Left ventricle myocardium inferior (tissue), 1 donor: ENCODE results near the gene DNAAF8. TPM values are rescaled to one million over a fixed set of nuclear protein-coding genes. Genes with fewer than 3 reads are reported as not detected.

Source experiments
- DNase-seq: peaks from one replicate; pipeline ENCODE4 v3.0.0-alpha.2; 2020
- H3K27ac ChIP-seq: fragments of 200-600 bp; replicated peaks from 2 replicates; pipeline ENCODE4 v1.8.0; 2021
- H3K27me3 ChIP-seq: fragments of 200-600 bp; 2 replicates; pipeline ENCODE4 v1.8.0; 2021; ENCODE audit warnings: low read depth
- H3K36me3 ChIP-seq: fragments of 200-600 bp; 2 replicates; pipeline ENCODE4 v1.8.0; 2021
- H3K4me1 ChIP-seq: fragments of 200-600 bp; 2 replicates; pipeline ENCODE4 v1.8.0; 2021
- H3K4me3 ChIP-seq: fragments of 200-600 bp; 2 replicates; pipeline ENCODE4 v1.8.0; 2021; ENCODE audit warnings: mild to moderate bottlenecking, moderate library complexity
- H3K9me3 ChIP-seq: fragments of 200-600 bp; replicated peaks from 2 replicates; pipeline ENCODE4 v1.8.0; 2021
- intact Hi-C: fragments of 100-400 bp; cut with micrococcal nuclease; formaldehyde crosslinking; loops from one replicate; pipeline ENCODE4 v1.11.0; 2022
- total RNA-seq: library from RNA; stranded (reverse); fragmentation: NEBNext Ultra II Directional; extraction: Animal tissue kit (Norgen Biotek cat#: 25700); gene quantifications from one replicate; pipeline ENCODE4 v1.2.1, GENCODE V29; 2021
- TF ChIP-seq, protein P1 (sequence below): fragments of 200-600 bp; IDR thresholded peaks from 2 replicates; pipeline ENCODE4 v1.8.0; 2021; ENCODE audit warnings: antibody characterized with exemption, mild to moderate bottlenecking, borderline replicate concordance
- donor health status: DM: no; HTN: yes; CAD: no; lungs with severe emphysema.

The DNAAF8 gene
- total RNA-seq, 1 donor from 2014 or later = 0.77 TPM

DNA sequence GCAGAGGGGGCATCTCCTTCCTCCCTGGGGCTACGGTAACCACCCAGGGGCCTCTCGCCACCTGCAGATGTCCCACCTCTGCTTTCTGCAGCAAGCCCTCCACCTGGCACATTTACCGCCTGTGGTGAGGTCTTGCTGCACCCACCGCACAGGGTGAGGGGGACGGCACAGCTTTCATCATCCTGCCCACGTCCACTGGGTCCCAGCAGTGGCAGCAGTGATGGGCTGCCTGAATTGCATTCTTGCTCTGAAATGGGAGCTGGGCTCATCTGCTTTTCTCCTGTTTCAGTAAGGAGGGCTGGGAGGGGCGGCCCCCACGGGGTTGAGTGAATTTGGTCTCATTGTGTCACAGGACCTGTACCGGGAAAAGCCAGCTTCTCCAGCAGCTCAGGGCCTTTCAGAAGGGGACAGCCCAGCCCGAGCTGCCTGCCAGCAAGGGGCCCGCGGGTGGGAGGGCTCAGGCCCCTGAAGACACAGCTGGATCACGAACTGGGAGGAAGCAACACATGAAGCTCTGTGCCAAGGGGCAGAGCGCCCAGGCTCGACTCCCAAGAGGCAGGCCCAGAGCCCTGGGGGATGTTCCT lies 12.7 kb downstream of the DNAAF8 start:
- TF ChIP-seq, protein P1, sequence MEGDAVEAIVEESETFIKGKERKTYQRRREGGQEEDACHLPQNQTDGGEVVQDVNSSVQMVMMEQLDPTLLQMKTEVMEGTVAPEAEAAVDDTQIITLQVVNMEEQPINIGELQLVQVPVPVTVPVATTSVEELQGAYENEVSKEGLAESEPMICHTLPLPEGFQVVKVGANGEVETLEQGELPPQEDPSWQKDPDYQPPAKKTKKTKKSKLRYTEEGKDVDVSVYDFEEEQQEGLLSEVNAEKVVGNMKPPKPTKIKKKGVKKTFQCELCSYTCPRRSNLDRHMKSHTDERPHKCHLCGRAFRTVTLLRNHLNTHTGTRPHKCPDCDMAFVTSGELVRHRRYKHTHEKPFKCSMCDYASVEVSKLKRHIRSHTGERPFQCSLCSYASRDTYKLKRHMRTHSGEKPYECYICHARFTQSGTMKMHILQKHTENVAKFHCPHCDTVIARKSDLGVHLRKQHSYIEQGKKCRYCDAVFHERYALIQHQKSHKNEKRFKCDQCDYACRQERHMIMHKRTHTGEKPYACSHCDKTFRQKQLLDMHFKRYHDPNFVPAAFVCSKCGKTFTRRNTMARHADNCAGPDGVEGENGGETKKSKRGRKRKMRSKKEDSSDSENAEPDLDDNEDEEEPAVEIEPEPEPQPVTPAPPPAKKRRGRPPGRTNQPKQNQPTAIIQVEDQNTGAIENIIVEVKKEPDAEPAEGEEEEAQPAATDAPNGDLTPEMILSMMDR = no peak
- DNase-seq = no peak
- intact Hi-C loops = no loop called here
- no peak overlapping the region for H3K27ac ChIP-seq
- peaks cover 33% of the 10 kb centered on the region for H3K36me3 ChIP-seq
- no peaks in the 10 kb centered on the region for H3K9me3 ChIP-seq
- H3K27me3 ChIP-seq = no peaks in the 10 kb centered on the region
- H3K4me3 ChIP-seq = no peak overlapping the region
- H3K4me1 ChIP-seq = peaks cover 11% of the 10 kb centered on the region

DNA sequence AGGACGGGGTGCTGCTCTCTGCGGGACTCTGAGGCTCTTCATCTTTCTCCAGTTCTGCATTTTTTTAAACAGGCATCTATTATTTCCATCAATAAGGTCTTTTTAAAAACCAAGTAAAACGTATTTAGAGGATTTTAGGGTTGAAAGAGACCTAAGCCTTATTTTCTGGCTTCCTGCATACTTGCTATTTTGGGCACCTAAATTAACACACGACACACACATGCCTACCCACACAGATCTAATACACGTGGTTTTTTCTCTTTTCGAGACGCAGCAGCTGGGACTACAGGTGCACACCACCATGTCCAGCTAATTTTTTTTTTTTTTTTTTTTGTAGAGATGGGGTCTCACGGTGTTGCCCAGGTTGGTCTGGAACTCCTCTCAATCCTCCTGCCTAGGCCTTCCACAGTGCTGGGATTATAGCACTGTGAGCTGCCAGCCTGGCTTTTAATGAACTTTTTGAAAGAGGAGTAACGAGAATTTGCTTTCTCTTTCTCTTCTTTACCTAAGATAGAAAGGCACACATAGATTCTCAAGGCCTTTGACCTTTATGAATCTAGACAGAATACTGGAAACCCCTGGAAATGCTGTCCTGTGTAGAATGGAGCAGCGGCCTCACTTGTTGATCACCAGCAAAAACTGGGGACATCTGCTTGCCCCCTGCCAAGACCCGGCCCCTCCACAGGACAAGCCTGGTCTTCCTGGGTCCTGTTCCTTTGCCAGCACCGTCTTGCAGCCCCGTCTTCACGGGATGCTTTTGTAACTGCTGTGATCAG lies 13.8 kb downstream of the DNAAF8 start:
- TF ChIP-seq, protein P1 = no peak
- no peak overlapping the region for H3K27ac ChIP-seq
- H3K27me3 ChIP-seq = no peaks in the 10 kb centered on the region
- no peaks in the 10 kb centered on the region for H3K9me3 ChIP-seq
- H3K4me1 ChIP-seq = peaks cover 6% of the 10 kb centered on the region
- H3K36me3 ChIP-seq = peaks cover 43% of the 10 kb centered on the region
- DNase-seq = no peak
- intact Hi-C loops = no loop called here
- H3K4me3 ChIP-seq = no peak overlapping the region

DNA sequence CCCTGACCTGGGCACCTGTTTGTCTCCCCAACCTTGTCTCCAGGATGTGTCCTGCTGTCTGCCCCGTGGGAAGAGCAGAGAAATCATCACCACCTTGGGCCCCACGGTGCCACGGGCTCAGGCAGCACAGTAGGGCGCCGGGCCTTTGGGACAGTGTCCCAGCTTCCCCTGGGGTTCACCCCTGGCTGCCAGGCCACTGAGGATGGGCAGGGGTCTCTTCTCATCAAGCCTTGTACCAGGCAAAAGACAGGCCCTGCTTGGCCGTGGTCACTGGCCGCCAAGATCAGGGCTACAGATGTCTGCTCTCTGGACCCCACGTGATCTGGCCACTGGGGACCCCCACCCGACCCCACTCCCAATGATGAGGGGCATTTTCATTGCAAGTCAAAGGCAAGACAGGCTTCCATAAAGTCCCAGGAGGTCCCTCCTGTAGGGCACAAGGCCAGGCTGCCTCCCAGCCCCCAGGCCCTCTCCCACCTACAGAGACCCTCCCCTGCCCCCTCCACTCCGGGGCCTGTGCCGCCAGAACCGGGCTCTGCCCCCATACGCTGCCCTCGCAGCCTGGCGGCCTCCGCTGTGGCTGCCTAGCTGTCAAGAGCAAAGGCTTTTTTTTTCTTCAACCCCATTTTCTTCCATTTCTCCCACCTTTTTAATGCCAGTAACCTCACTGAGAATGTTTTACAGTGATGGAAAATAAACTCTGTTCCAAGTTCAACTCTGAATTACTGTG lies 14.5 kb downstream of the DNAAF8 start:
- no peak for DNase-seq
- peaks cover 51% of the 10 kb centered on the region for H3K36me3 ChIP-seq

DNA sequence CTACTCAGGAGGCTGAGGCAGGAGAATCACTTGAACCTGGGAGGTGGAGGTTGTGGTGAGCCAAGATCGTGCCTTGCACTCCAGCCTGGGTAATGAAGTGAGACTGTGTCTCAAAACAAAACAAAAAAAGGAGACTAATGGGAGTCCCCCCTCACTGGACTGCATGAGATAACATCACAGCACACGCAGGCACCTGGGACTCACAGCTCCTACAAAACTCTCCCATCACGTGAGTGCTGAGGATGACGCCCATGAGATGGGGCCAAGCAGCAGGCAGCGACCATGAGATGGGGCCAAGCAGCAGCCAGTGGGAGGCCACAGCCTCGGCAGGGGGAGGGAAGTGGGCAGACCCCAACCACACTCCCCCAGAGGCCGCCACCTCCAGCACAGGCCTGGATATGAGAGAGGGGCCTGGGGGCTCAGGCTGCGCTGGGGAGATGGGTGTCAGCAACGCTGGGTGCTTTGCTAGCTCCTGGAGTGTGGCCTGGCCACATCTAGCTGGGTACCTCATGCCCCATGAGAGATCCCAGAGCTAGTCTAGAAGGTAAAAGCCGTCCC lies 15.4 kb downstream of the DNAAF8 start:
- TF ChIP-seq, protein P1 = no peak
- Histone ChIP-seq H3K36me3 (peaks cover 60% of the 10 kb centered on the region), H3K4me1 (no peaks in the 10 kb centered on the region), H3K27me3 (no peaks in the 10 kb centered on the region), H3K9me3 (peaks cover under 1% of the 10 kb centered on the region), H3K27ac (no peak overlapping the region), H3K4me3 (no peak overlapping the region)
- DNase-seq = no peak
- intact Hi-C loops = no loop called here

More for the DNA sequence above, 14.5 kb downstream of the DNAAF8 start:
- H3K27me3 ChIP-seq = no peaks in the 10 kb centered on the region
- TF ChIP-seq, protein P1 = no peak
- intact Hi-C loops = no loop called here
- H3K4me3 ChIP-seq = no peak overlapping the region
- H3K27ac ChIP-seq = no peak overlapping the region
- no peaks in the 10 kb centered on the region for H3K4me1 ChIP-seq
- H3K9me3 ChIP-seq = no peaks in the 10 kb centered on the region

DNA sequence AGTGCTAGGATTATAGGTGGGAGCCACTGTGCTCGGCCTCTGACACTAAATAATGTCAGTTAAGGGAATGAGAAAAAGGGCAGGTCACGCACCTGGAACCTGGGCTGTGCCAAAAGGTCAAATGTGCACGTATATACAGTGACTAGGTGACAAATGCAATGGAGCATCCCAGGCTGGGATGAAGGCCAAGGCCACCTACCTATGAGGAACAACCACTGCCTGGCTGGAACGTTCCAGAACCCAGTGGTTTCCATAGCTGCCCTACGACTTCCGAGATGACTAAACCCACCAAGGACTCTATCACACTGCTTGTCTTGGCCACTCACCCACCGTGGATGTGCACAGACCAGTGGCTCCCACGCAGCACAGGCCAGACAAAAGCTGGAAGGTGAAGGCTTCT lies 16.6 kb downstream of the DNAAF8 start:
- TF ChIP-seq, protein P1 = no peak
- peaks cover 71% of the 10 kb centered on the region for H3K36me3 ChIP-seq

More for the DNA sequence above, 16.6 kb downstream of the DNAAF8 start:
- no peak overlapping the region for H3K4me3 ChIP-seq
- no peak for DNase-seq
- H3K27ac ChIP-seq = no peak overlapping the region
- intact Hi-C loops = no loop called here
- H3K4me1 ChIP-seq = no peaks in the 10 kb centered on the region
- no peaks in the 10 kb centered on the region for H3K27me3 ChIP-seq
- H3K9me3 ChIP-seq = peaks cover 5% of the 10 kb centered on the region
